Measurements from ENCODE around the gene TTC39B.

The TTC39B gene

DNA sequence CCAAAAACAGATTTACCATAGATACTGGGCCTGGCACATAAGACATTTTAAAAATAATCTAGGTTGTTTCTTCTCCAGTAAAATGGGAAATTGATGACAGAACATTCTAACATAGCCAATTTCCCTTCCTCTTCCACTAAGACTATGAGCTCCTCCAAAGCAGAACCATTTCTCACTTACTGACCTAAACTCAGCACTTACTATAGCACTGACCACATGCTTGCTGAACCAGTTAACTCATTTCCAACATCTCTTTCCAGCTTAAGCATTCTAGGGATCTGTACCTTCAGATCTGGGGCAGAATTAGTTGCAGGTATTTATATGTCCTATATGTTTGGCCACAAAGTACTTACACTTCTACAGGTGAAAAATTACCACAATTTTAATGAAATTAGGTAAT, 58.9 kb downstream of the TTC39B start:
- Histone ChIP-seq H3K27me3 (replicated peaks; ENCODE audit: insufficient read depth, low read length) (no peaks in the 10 kb centered on the region), H3K36me3 (replicated peaks; ENCODE audit: insufficient read depth, low read length) (no peaks in the 10 kb centered on the region), H3K27ac (ENCODE audit: low read length) (no peak overlapping the region), H4K20me1 (ENCODE audit: insufficient read depth, low read length) (no peaks in the 10 kb centered on the region), H3K9me2 (replicated peaks; ENCODE audit: insufficient read depth, low read length) (no peaks in the 10 kb centered on the region), H3K4me1 (ENCODE audit: low read length) (no peaks in the 10 kb centered on the region), H3F3A (ENCODE audit: insufficient read depth, low read length) (no peaks in the 10 kb centered on the region), H3K9ac (ENCODE audit: low read length) (no peak overlapping the region), H3K4me2 (ENCODE audit: low read depth, low read length) (no peak overlapping the region), H3K9me3 (replicated peaks; ENCODE audit: insufficient read depth, low read length) (no peaks in the 10 kb centered on the region), H3K79me2 (ENCODE audit: low read length) (no peaks in the 10 kb centered on the region), H3K4me3 (ENCODE audit: low read length) (no peak overlapping the region), H2AFZ (ENCODE audit: low read length) (no peak overlapping the region)
- DNase-seq, result no peak
- TF ChIP-seq EZH2 (optimal IDR thresholded peaks at IDR 0.05; ENCODE audit: low read depth, low read length), result no peak
- no peak for TF ChIP-seq EZH2phosphoT487 (IDR thresholded peaks at IDR 0.05; ENCODE audit: low read length)
- TF ChIP-seq, protein P1, sequence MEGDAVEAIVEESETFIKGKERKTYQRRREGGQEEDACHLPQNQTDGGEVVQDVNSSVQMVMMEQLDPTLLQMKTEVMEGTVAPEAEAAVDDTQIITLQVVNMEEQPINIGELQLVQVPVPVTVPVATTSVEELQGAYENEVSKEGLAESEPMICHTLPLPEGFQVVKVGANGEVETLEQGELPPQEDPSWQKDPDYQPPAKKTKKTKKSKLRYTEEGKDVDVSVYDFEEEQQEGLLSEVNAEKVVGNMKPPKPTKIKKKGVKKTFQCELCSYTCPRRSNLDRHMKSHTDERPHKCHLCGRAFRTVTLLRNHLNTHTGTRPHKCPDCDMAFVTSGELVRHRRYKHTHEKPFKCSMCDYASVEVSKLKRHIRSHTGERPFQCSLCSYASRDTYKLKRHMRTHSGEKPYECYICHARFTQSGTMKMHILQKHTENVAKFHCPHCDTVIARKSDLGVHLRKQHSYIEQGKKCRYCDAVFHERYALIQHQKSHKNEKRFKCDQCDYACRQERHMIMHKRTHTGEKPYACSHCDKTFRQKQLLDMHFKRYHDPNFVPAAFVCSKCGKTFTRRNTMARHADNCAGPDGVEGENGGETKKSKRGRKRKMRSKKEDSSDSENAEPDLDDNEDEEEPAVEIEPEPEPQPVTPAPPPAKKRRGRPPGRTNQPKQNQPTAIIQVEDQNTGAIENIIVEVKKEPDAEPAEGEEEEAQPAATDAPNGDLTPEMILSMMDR (IDR thresholded peaks at IDR 0.05; ENCODE audit: low read length), result no peak

DNA sequence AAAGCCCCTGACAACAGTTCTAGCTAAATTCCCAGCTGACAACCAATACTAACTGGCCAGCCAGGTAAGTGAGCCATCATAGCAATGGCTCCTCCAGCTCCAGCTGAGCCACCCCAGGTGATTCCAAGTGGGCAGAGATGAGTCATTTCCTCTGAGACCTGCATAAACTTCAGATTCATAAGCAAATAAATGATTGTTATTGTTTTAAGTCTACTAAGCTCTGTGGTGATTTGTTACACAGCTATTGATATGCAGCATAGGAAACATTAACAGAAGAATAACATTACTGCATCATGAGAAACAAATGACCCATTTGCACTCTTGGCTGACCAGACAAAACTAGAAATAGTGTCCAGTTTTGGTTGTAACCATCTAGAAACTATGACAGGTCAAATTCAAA, 60.3 kb downstream of the TTC39B start:
- Histone ChIP-seq H3K4me2 (ENCODE audit: low read depth, low read length) (no peak overlapping the region), H3K36me3 (replicated peaks; ENCODE audit: insufficient read depth, low read length) (no peaks in the 10 kb centered on the region), H3K27ac (ENCODE audit: low read length) (no peak overlapping the region), H3K4me3 (ENCODE audit: low read length) (no peak overlapping the region), H3K9ac (ENCODE audit: low read length) (no peak overlapping the region), H3K79me2 (ENCODE audit: low read length) (no peaks in the 10 kb centered on the region), H3K27me3 (replicated peaks; ENCODE audit: insufficient read depth, low read length) (no peaks in the 10 kb centered on the region), H4K20me1 (ENCODE audit: insufficient read depth, low read length) (no peaks in the 10 kb centered on the region), H3K9me3 (replicated peaks; ENCODE audit: insufficient read depth, low read length) (no peaks in the 10 kb centered on the region), H3K9me2 (replicated peaks; ENCODE audit: insufficient read depth, low read length) (no peaks in the 10 kb centered on the region), H3K4me1 (ENCODE audit: low read length) (no peaks in the 10 kb centered on the region), H3F3A (ENCODE audit: insufficient read depth, low read length) (no peaks in the 10 kb centered on the region), H2AFZ (ENCODE audit: low read length) (no peak overlapping the region)
- no peak for DNase-seq
- no peak for TF ChIP-seq EZH2 (optimal IDR thresholded peaks at IDR 0.05; ENCODE audit: low read depth, low read length)
- TF ChIP-seq, protein P1 (IDR thresholded peaks at IDR 0.05; ENCODE audit: low read length), result no peak
- no peak for TF ChIP-seq EZH2phosphoT487 (IDR thresholded peaks at IDR 0.05; ENCODE audit: low read length)

DNA sequence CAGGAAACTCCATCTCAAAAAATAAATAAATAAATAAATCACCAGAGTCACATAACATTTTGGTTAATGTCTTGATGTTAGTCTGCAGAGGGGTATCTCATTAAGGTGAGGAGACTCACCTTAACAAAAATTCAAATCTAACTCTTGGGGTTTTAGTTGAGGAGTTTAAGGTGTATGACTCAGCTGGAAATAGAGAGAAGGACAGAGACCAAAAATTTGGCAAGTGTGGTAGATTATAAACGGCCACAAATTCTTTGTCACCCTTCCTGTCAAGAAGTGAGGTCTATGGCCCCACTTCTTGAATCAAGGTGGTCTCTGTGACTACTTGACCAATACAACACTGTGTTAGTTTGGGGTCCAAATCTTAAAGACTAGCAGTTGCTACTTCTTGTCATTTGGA, 60.8 kb downstream of the TTC39B start:
- TF ChIP-seq EZH2 (optimal IDR thresholded peaks at IDR 0.05; ENCODE audit: low read depth, low read length) (no peak), EZH2phosphoT487 (IDR thresholded peaks at IDR 0.05; ENCODE audit: low read length) (no peak)
- TF ChIP-seq, protein P1 (IDR thresholded peaks at IDR 0.05; ENCODE audit: low read length), result no peak
- H3K9me3 ChIP-seq (replicated peaks; ENCODE audit: insufficient read depth, low read length), result no peaks in the 10 kb centered on the region
- H3K9ac ChIP-seq (ENCODE audit: low read length), result no peak overlapping the region
- no peak overlapping the region for H3K4me3 ChIP-seq (ENCODE audit: low read length)
- no peaks in the 10 kb centered on the region for H3K27me3 ChIP-seq (replicated peaks; ENCODE audit: insufficient read depth, low read length)
- no peak overlapping the region for H3K27ac ChIP-seq (ENCODE audit: low read length)
- no peaks in the 10 kb centered on the region for H3K9me2 ChIP-seq (replicated peaks; ENCODE audit: insufficient read depth, low read length)
- H3F3A ChIP-seq (ENCODE audit: insufficient read depth, low read length), result no peaks in the 10 kb centered on the region
- no peak overlapping the region for H3K4me2 ChIP-seq (ENCODE audit: low read depth, low read length)
- no peak overlapping the region for H2AFZ ChIP-seq (ENCODE audit: low read length)
- no peaks in the 10 kb centered on the region for H3K36me3 ChIP-seq (replicated peaks; ENCODE audit: insufficient read depth, low read length)
- no peaks in the 10 kb centered on the region for H3K79me2 ChIP-seq (ENCODE audit: low read length)
- no peak for DNase-seq
- H3K4me1 ChIP-seq (ENCODE audit: low read length), result no peaks in the 10 kb centered on the region
- no peaks in the 10 kb centered on the region for H4K20me1 ChIP-seq (ENCODE audit: insufficient read depth, low read length)

Measured in MM.1S (cell line).